Fibroblast of the conjunctiva (primary cell): ENCODE measurements around the gene RAP2C.
"Not testable (repeated sequence)": the region's sequence is repeated elsewhere in the genome, so short reads cannot be mapped to it uniquely, and the experiment has no call there.

ENCODE experiments used
- DNase-seq: peaks from one replicate; pipeline ENCODE4 v3.0.0-alpha.2; 2010; ENCODE audit warnings: low read depth

RAP2C gene

DNA sequence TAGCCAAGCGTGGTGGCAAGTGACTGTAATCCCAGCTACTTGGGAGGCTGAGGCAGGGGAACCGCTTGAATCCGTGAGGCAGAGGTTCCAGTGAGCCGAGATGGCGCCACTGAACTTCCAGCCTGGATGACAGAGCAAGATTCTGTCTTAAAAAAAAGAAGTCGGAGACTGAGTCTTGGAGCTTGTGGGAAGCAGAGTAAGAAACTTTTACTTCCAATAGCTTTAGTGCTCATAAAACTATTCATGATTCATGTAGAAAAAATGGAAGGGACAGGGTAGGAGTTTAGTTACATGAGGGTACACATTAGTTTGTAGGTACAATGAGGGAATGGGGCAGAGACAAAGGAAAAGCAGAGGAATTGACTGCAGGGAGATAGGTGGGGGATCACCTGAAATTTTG, 19.3 kb downstream of the RAP2C start:
- DNase-seq = no peak

DNA sequence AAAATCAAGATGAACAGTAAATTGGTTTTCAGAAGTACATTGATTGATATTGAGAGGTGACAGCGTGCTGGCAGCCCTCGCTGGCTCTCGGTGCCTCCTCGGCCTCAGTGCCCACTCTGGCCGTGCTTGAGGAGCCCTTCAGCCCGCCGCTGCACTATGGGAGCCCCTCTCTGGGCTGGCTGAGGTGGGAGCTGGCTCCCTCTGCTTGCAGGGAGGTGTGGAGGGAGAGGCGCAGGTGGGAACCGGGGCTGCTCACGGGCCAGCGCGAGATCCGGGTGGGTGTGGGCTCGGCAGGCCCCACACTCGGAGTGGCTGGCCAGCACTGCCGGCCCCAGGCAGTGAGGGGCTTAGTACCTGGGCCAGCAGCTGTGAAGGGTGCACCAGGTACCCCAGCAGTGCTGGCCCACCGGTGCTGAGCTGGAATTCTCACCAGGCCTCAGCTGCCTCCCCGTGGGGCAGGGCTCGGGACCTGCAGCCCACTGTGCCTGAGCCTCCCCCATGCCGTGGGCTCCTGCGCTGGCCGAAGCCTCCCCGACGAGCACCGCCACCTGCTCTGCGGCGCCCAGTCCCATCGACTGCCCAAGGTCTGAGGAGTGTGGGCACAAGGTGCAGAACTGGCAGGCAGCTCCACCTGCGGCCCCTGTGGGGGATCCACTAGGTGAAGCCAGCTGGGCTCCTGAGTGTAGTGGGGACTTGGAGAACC, 25.2 kb downstream of the RAP2C start:
- DNase-seq = no peak

DNA sequence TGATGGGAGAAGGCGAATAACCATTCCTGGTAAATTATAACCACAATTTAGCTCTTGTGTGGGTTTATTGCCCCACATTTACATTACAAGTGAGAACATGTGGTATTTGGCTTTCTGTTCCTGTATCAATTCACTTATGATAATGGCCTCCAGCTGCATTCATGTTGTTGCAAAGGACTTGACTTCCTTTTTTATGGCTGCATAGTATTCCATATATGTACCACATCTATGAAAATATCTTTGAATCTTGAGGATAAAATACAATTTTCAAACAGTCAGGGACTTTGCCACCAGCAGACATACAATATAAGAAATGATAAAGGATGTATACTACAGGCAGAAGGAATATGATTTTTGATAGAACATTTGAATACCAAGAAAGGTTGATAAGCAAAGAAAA, 27.3 kb downstream of the RAP2C start:
- DNase-seq = no peak

DNA sequence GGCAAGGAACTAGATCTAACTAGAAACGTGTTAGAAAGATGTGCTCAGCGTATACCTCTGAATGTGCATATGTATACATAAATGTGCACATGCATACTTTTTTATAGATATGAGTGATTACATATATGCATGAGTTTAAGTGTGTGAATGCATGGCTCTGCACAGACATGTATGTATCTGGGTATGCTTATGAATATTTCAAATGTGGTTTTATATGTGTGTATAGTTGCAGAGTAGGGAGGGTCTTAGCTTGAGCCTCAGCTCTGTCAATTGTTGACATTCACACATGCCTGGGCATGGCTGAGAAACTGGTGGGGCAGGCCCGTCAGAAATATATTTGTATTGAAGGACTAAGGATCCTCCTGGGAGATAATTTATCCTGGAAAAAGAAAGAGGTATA, 31.1 kb downstream of the RAP2C start:
- no peak for DNase-seq

DNA sequence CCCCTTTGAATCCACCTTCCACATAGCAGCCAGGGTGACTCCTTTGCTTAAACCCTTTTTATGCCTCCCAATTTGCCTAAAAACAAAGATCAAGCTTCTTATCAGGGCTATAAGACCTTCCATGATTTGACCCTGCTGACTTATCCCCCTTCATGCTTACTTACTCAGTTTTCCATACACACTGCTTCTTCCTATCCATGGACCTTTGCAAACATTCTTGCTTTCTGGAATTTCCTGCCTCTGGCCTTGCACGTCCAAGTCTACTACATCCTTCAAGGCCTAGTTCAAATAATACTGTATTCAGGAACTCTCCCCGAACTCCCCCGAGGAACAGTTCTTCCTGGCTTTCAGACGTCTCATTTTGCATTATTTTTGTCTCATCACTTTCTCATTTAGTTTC, 31.8 kb downstream of the RAP2C start:
- DNase-seq = no peak

DNA sequence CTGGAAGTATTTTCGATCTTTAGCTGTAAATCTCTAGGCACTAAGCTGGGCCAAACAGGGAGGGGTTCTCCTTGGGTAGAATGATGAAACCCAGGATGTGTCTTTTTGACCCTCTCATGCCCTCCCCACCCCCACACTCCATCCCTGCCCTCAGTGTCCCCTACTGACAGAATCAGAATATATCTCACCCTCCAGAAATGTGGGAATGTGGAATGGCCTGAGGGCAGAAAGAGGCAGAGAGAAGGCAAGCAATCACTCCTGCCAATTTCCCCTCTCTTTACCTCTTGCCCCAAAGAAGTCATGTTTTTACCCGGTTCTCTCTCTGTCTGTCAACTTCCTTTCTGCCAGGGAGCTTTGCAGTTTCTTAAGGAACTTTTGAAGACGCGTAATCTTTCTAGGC, 34.4 kb downstream of the RAP2C start:
- no peak for DNase-seq

DNA sequence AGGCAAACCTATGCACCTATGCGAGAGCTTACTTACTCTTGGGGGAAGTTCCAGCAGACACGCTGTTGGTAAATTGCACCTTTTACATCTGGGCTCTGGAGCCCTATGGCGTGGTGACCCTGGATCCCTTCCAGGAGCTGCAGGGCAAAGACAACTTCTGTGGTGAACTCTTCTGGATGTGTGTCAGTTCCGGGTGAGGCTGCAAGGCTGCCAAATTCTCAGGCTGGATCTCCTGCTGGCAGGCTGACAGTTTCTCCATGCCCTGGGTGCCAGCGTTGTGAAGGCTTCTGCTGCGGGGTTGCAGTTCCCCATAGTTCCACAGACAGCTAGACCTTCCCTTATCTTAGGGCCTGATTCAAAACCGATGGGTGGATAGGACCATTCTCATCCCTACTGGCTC, 37.9 kb downstream of the RAP2C start:
- no peak for DNase-seq

DNA sequence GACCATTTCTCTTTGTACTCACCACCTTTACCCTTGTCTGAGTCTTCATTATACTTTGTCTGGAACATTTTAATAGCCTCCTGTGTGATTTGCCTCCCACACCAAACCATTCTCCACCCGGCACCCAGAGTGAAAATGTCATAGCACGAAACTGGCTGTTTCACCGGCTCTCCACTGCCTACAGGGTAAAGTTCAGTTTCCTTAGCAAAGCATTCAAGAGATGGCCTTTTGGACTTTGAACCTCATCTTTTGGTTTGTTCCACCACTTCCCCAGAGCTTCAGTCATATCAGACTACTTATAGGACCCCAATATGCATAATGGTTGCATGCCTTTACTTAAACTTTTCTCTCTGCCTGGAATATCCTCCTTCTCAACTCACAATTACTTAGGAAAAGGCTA, 38.3 kb downstream of the RAP2C start:
- DNase-seq = no peak

DNA sequence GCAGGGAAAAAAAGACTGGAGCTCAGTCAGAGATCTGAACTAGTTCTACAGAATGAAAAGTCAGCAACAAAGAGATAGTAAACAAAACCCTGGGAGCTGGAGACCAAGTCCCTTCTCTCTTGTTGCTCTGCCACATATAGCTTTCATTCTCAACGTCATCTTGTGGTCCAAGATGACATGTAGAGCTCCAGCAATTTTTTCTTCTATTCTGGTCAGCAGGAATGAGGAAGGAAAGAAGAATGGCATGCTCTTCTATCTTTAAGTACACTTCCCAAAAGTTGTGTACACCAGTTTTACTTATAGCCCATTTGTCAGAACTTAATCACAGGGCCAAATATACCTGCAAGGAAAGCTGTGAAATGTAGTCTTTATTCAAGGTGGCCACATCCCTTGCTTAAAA, 45.6 kb downstream of the RAP2C start:
- DNase-seq = no peak

DNA sequence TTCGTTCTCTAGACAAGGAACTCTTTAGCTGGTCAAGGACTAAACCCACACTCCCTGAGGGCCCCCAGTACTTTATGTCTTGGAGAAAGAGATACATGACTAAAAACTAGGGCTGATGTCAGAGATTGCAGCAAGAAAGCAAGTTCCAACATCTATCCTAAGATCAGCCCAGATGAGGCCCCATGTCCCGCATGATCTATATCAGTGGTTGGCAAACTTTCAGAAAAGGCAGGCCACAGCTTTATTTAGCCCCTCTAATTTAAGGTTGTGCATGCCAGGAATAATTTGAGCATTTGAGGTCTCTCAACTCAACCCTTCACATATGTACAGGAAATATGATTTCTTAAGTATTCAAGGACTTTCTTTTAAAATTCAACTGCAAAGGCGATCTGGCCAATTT, 47.4 kb downstream of the RAP2C start:
- no peak for DNase-seq

DNA sequence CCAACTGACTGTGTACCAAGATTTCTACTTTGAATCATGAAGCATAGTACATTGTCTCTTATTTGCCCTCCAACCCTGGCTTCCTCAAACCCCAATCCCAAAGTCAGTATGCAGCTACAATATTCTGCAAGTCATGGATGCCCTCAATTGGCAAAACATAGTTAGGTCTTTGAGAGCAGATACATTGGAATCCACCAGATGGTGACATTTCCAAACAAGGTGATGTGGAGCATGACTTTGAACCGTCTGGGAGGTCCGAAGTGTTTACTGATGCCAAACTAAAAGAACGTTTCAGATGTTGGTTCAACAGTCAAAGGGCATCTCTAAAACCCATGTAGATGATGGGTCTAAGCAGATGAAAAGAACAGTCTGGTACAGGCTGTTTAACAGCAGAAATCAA, 47.8 kb downstream of the RAP2C start:
- DNase-seq = no peak

DNA sequence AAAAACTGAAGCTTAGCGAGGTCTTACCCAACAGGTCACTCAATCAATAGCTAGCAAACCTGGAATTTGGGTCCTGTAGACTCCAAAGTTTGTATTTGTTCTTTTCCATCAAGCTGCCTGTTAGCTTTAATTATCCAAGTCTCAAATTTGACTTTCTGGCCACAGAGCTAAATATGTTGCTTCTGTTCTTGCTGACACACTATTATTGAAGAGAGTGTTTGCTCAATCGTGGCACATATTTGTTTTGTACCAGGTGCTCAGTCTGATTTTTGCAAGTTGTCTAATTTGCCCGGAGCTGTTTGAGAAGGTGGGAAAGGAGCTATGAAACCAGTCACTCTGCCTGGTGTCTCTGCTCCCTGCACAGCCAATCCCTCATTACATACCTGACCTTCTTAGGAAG, 49.7 kb downstream of the RAP2C start:
- DNase-seq = no peak

DNA sequence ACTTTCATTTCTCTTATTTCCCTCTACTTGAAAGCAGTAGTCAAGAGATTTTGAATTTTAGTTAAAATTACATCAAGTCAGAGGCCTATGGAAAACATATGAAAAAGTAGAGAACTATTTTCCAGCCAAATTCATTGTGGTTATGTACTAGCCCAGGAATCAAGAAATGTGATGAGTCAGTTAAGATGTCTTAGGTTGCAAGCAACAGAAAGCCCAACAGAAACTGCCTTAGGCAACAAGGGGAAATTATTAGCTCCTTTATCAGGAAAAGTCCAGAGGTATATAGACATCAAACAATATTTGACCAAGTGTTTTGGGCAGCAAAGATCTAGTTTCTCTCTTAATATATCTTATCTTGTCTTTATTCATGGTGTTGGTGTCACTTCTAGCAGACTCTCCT, 53.6 kb downstream of the RAP2C start:
- DNase-seq = no peak

DNA sequence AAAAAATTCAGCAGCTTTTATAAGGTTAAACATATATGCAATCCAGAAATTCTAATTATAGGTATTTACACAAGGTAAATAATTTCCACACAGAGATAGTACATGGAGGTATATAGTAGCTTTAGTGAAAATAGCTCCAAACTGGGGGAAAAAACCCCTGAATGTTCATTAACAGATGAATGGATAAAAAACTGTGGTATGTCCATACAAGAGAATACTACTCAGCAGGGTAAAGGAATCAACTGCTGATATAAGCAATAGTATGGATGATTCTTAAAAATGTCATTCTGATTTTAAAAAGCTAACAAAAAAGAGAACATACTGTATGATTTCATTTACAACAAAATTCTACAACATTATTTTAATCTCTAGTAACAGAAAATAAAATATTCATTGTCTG, 54.2 kb downstream of the RAP2C start:
- DNase-seq = no peak

DNA sequence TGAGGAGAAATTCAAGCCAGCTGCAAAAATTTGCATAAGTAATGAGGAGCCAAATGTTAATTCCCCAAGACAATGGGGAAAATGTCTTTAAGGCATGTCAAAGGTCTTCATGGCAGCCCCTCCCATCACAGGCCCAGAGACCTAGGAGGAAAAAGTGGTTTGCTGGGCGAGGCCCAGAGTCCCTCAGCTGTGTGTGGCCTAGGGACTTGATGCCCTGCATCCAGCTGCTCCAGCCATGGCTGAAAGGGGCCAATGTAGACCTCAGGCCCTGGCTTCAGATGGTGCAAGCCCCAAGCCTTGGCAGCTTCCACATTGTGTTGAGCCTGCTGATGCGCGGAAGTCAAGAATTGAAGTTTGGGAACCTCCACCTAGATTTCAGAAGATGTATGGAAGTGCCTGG, 56.2 kb downstream of the RAP2C start:
- DNase-seq = not testable (repeated sequence)

DNA sequence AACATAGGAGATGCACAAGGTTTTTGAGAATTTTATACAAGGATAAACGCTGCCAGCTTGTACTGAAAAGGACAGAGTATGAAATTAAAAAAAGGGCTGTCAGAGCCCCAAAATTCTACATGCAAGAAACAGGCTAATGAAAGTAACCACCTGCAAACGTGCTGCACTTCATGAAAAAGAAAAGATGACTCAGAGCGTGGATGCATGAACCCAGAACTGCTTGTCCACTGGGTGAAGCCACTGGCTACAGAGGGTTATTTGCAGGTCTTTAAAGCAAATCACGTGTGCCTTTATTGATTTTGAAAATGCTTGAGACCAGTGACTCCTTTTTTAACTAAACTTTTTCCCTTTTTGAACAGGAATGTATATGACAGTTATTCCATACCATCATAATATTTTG, 66.1 kb downstream of the RAP2C start:
- no peak for DNase-seq
